CD4-positive, alpha-beta memory T cell (primary cell): Measurements from ENCODE around the gene ASMTL. TPM values are rescaled to one million over a fixed set of nuclear protein-coding genes. Genes with fewer than 3 reads are reported as not detected.
A peak's percentile ranks its signal among the peaks of the same experiment; 100 is the strongest.
"Not testable (repeated sequence)": the region's sequence is repeated elsewhere in the genome, so short reads cannot be mapped to it uniquely, and the experiment has no call there.

Experiments
- CTCF ChIA-PET: fragments of 350-600 bp; sonication (Branson Sonifier 250); formaldehyde crosslinking; loops from one replicate; lab custom pipeline; 2021; ENCODE audit warnings: inconsistent platforms; ENCODE audit not compliant: partially characterized antibody; lab: Charles Lee
- POLR2A ChIA-PET: fragments of 350-600 bp; sonication (Branson Sonifier 250); formaldehyde crosslinking; loops from one replicate; lab custom pipeline; 2021; ENCODE audit not compliant: partially characterized antibody; lab: Charles Lee
- DNase-seq, 5 donors: peaks; one replicate each; pipeline versions ENCODE4 v3.0.0 to v3.0.0-alpha.2; 2020 to 2022; ENCODE audit warnings: mixed read lengths in 1 of 5
- H3K27ac ChIP-seq: one replicate; pipeline ENCODE4 v1.7.0; 2013; ENCODE audit warnings: low read depth, low read length
- H3K27me3 ChIP-seq: 2 replicates; pipeline ENCODE4 v1.7.0; 2013; ENCODE audit warnings: mild to moderate bottlenecking, low read length, moderate library complexity; ENCODE audit not compliant: insufficient read depth
- H3K36me3 ChIP-seq: 2 replicates; pipeline ENCODE4 v1.7.0; 2013; ENCODE audit warnings: mild to moderate bottlenecking, low read length, moderate library complexity; ENCODE audit not compliant: insufficient read depth
- H3K4me1 ChIP-seq: 2 replicates; pipeline ENCODE4 v1.7.0; 2013; ENCODE audit warnings: mild to moderate bottlenecking, low read length, moderate library complexity; ENCODE audit not compliant: insufficient read depth
- H3K4me3 ChIP-seq, 2 donors: one replicate each; pipeline ENCODE4 v1.7.0; 2013; ENCODE audit warnings: low read length in 2 of 2, mild to moderate bottlenecking in 1 of 2
- H3K9me3 ChIP-seq, 2 donors: one replicate each; pipeline ENCODE4 v1.7.0; 2013; ENCODE audit warnings: low read length in 2 of 2, control low read depth in 1 of 2; ENCODE audit not compliant: control insufficient read depth in 1 of 2
- H3K27ac Mint-ChIP-seq, 7 donors: one replicate each; pipeline ENCODE4 v1.8.0; 2020 to 2021; ENCODE audit warnings: mixed read lengths in 7 of 7, mild to moderate bottlenecking in 6 of 7, inconsistent platforms in 3 of 7, moderate library complexity in 3 of 7
- H3K27me3 Mint-ChIP-seq, 2 donors: one replicate each; pipeline ENCODE4 v1.8.0; 2020 to 2021; ENCODE audit warnings: mixed read lengths in 2 of 2
- H3K36me3 Mint-ChIP-seq, 2 donors: one replicate each; pipeline ENCODE4 v1.8.0; 2020 to 2021; ENCODE audit warnings: mixed read lengths in 2 of 2, inconsistent platforms in 1 of 2, mild to moderate bottlenecking in 1 of 2
- H3K4me1 Mint-ChIP-seq, 4 donors: one replicate each; pipeline ENCODE4 v1.8.0; 2020 to 2021; ENCODE audit warnings: mixed read lengths in 4 of 4, mild to moderate bottlenecking in 1 of 4
- H3K4me3 Mint-ChIP-seq, 8 donors: one replicate each; pipeline ENCODE4 v1.8.0; 2020 to 2021; ENCODE audit warnings: mixed read lengths in 8 of 8, mild to moderate bottlenecking in 7 of 8, moderate library complexity in 6 of 8, inconsistent platforms in 3 of 8
- H3K9me3 Mint-ChIP-seq, 8 donors: one replicate each; pipeline ENCODE4 v1.8.0; 2020 to 2021; ENCODE audit warnings: mixed read lengths in 8 of 8, mild to moderate bottlenecking in 5 of 8, inconsistent platforms in 3 of 8, moderate library complexity in 1 of 8
- intact Hi-C: fragments of 100-400 bp; cut with micrococcal nuclease; formaldehyde crosslinking; loops from one replicate; pipeline ENCODE4 v1.15.1; 2023
- polyA plus RNA-seq, 2 donors: library from polyadenylated mRNA; unstranded; fragments of 300-500 nt; fragmentation: Illumina TruSeq; gene quantifications; one replicate each; pipeline ENCODE4 v1.2.3, GENCODE V29; 2021
- total RNA-seq, 2 experiments: library from RNA; stranded (reverse); gene quantifications; one replicate each; pipeline ENCODE4 v1.2.3, GENCODE V29; 2021

Gene ASMTL
- total and polyA plus RNA-seq, 4 experiments from 2014 or later = 35.0 to 50.4 (median 36.9) TPM

DNA sequence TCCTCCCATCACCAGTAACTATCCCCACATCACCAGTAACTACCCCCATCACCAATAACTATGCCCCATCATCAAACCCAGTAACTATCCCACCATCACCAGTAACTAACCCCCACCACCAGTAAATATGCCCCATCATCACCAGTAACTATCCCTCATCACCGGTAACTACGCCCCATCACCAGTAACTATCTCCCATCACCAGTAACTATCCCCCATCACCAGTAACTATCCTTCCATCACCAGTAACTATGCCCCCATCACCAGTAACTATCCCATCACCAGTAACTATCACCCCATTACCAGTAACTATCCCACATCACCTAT, 2.9 kb downstream of the ASMTL start:
- intact Hi-C loops = no loop called here
- ChIA-PET CTCF (no interaction called here), POLR2A (no interaction called here)
- Histone ChIP-seq H3K9me3 (no peaks in the 10 kb centered on the region), H3K4me3 (no peak overlapping the region), H3K4me1 (peaks cover 31% of the 10 kb centered on the region), H3K27me3 (no peaks in the 10 kb centered on the region), H3K27ac (no peak overlapping the region), H3K36me3 (peaks cover 2% of the 10 kb centered on the region)
- Mint-ChIP-seq H3K4me3 (peak overlapping the region in 3 of 8 donors; percentile 40 to 46 (median 44)), H3K36me3 (peaks cover 28 to 40% of the 10 kb centered on the region in 2 donors), H3K9me3 (peaks cover 3 to 20% (median 17%) of the 10 kb centered on the region in 8 donors), H3K4me1 (peaks cover 14 to 37% (median 18%) of the 10 kb centered on the region in 4 donors), H3K27me3 (no peaks in the 10 kb centered on the region), H3K27ac (peak overlapping the region in 5 of 7 donors; percentile 28 to 91 (median 65))
- DNase-seq = no peak

DNA sequence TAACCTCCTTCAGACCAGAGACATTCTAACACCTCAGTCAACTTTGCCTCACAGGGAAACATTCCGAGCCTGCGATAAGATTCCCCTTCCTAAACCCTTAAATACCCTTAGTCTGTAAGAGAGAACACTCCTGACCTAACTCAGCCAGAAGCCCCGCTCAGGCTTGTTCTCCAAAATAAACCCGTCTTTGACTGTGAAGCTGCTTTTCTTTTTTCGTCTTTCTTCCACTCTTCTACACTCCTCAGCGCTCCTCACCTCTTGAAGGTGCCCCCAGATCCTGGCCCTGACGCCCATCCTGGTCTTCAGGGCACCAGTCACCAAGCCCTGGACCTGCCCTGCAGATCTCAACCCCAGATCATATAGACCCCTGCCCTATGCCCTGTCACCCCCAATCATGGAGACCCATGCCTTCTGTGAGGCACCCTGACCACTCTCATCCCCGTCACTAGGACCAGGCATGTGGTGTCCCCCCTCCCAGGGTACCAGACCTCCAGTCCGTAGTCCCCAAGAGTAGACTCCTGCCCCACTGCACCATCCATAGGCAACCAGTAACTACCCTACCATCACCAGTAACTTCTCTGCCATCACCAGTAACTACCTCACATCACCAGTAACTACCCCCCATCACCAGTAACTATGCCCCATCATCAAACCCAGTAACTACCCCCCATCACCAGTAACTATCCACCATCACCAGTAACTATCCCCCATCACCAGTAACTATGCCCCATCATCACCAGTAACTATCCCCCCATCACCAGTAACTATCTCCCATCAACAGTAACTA, 3.5 kb downstream of the ASMTL start:
- CTCF ChIA-PET = no interaction called here

DNA sequence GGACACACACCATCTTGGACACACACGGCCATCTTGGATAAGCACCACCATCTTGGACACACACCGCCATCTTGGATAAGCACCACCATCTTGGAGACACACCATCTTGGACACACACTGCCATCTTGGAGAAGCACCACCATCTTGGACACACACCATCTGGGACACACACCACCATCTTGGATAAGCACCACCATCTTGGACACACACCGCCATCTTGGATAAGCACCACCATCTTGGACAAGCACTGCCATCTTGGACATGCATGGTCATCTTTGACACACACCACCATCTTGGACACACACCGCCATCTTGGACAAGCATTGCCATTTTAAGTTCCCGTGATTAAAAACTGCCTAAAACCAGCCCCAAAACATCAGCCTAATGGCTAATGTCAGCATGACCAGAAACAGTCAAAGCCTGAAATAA, 4.1 kb downstream of the ASMTL start:
- H3K4me3 ChIP-seq, intact Hi-C loops, POLR2A ChIA-PET, H3K27ac ChIP-seq, H3K9me3 ChIP-seq, H3K27me3 Mint-ChIP-seq, H3K36me3 ChIP-seq, CTCF ChIA-PET, H3K27me3 ChIP-seq: not testable (repeated sequence)
- DNase-seq = peak in 1 of 5 donors; percentile 35
- H3K27ac Mint-ChIP-seq = peak overlapping the region in 5 of 7 donors; percentile 38 to 85 (median 79)
- H3K9me3 Mint-ChIP-seq = peaks cover 3 to 27% (median 18%) of the 10 kb centered on the region in 8 donors
- peaks cover 25% of the 10 kb centered on the region for H3K4me1 ChIP-seq
- peaks cover 10 to 36% (median 19%) of the 10 kb centered on the region in 4 donors for H3K4me1 Mint-ChIP-seq
- peaks cover 33 to 49% of the 10 kb centered on the region in 2 donors for H3K36me3 Mint-ChIP-seq
- peak overlapping the region in 3 of 8 donors; percentile 15 to 46 (median 17) for H3K4me3 Mint-ChIP-seq

More for the DNA sequence above, 3.5 kb downstream of the ASMTL start:
- peak in 1 of 5 donors; percentile 30 for DNase-seq
- Mint-ChIP-seq H3K4me3 (peak overlapping the region in 1 of 8 donors; percentile 46), H3K36me3 (peaks cover 31 to 45% of the 10 kb centered on the region in 2 donors), H3K9me3 (peaks cover 3 to 21% (median 18%) of the 10 kb centered on the region in 8 donors), H3K27me3 (no peaks in the 10 kb centered on the region), H3K4me1 (peaks cover 10 to 36% (median 16%) of the 10 kb centered on the region in 4 donors), H3K27ac (peak overlapping the region in 6 of 7 donors; percentile 36 to 85 (median 70))
- no peaks in the 10 kb centered on the region for H3K9me3 ChIP-seq
- no peak overlapping the region for H3K27ac ChIP-seq
- H3K4me1 ChIP-seq = peaks cover 26% of the 10 kb centered on the region
- H3K4me3 ChIP-seq = no peak overlapping the region
- intact Hi-C loops = no loop called here
- POLR2A ChIA-PET = no interaction called here
- peaks cover 3% of the 10 kb centered on the region for H3K36me3 ChIP-seq
- H3K27me3 ChIP-seq = no peaks in the 10 kb centered on the region

DNA sequence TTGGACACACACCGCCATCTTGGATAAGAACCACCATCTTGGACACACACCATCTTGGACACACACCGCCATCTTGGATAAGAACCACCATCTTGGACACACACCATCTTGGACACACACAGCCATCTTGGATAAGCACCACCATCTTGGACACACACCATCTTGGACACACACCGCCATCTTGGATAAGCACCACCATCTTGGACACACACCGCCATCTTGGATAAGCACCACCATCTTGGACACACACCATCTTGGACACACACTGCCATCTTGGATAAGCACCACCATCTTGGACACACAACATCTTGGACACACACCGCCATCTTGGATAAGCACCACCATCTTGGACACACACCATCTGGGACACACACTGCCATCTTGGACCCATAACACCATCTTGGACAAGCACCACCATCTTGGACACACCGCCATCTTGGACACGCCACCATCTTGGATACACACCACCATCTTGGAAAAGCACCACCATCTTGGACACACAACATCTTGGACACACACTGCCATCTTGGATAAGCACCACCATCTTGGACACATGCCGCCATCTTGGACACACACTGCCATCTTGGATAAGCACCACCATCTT, 4.6 kb downstream of the ASMTL start:
- peaks cover 25% of the 10 kb centered on the region for H3K4me1 ChIP-seq

DNA sequence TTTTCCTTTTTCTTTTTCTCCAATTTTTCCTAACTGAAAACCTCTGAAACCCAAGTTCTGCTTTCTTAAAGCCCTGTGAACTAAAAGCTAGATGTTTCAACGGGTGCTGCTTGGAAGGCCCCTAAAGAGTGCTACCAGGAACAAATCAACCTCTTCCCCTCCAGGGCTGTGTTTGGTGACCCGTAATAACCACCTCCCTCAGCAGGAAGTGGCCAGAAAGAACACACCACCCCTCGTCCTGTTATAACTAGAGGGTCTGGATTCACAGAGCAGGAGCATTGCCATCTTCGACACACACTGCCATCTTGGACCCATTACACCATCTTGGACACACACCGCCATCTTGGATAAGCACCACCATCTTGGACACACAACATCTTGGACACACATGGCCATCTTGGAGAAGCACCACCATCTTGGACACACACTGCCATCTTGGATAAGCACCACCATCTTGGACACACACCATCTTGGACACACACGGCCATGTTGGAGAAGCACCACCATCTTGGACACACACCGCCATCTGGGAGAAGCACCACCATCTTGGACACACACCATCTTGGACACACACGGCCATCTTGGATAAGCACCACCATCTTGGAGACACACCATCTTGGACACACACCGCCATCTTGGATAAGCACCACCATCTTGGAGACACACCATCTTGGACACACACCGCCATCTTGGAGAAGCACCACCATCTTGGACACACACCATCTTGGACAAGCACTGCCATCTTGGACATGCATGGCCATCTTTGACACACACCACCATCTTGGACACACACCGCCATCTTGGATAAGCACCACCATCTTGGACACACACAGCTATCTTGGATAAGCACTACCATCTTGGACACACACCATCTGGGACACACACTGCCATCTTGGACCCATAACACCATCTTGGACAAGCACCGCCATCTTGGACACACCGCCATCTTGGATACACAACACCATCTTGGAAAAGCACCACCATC, 5.4 kb downstream of the ASMTL start:
- DNase-seq = peak in 1 of 5 donors; percentile 33
- CTCF ChIA-PET, H3K27me3 Mint-ChIP-seq, H3K9me3 ChIP-seq, H3K36me3 ChIP-seq, H3K27me3 ChIP-seq, H3K4me3 ChIP-seq, intact Hi-C loops, POLR2A ChIA-PET, H3K27ac ChIP-seq: not testable (repeated sequence)
- Mint-ChIP-seq H3K4me1 (peaks cover 10 to 26% (median 17%) of the 10 kb centered on the region in 4 donors), H3K27ac (peak overlapping the region in 6 of 7 donors; percentile 12 to 78 (median 58)), H3K9me3 (peaks cover 3 to 29% (median 18%) of the 10 kb centered on the region in 8 donors), H3K4me3 (peak overlapping the region in 1 of 8 donors; percentile 31), H3K36me3 (peaks cover 30 to 59% of the 10 kb centered on the region in 2 donors)
- H3K4me1 ChIP-seq = peaks cover 23% of the 10 kb centered on the region

More for the DNA sequence above, 4.6 kb downstream of the ASMTL start:
- H3K4me3 ChIP-seq, H3K36me3 ChIP-seq, H3K27me3 ChIP-seq, H3K9me3 ChIP-seq, intact Hi-C loops, POLR2A ChIA-PET, H3K27ac ChIP-seq, H3K27me3 Mint-ChIP-seq, CTCF ChIA-PET: not testable (repeated sequence)
- H3K4me3 Mint-ChIP-seq = peak overlapping the region in 2 of 8 donors; percentile 17 to 46
- H3K36me3 Mint-ChIP-seq = peaks cover 31 to 53% of the 10 kb centered on the region in 2 donors
- peaks cover 10 to 31% (median 19%) of the 10 kb centered on the region in 4 donors for H3K4me1 Mint-ChIP-seq
- H3K9me3 Mint-ChIP-seq = peaks cover 3 to 29% (median 18%) of the 10 kb centered on the region in 8 donors
- peak in 1 of 5 donors; percentile 22 for DNase-seq
- H3K27ac Mint-ChIP-seq = peak overlapping the region in 4 of 7 donors; percentile 12 to 82 (median 56)

DNA sequence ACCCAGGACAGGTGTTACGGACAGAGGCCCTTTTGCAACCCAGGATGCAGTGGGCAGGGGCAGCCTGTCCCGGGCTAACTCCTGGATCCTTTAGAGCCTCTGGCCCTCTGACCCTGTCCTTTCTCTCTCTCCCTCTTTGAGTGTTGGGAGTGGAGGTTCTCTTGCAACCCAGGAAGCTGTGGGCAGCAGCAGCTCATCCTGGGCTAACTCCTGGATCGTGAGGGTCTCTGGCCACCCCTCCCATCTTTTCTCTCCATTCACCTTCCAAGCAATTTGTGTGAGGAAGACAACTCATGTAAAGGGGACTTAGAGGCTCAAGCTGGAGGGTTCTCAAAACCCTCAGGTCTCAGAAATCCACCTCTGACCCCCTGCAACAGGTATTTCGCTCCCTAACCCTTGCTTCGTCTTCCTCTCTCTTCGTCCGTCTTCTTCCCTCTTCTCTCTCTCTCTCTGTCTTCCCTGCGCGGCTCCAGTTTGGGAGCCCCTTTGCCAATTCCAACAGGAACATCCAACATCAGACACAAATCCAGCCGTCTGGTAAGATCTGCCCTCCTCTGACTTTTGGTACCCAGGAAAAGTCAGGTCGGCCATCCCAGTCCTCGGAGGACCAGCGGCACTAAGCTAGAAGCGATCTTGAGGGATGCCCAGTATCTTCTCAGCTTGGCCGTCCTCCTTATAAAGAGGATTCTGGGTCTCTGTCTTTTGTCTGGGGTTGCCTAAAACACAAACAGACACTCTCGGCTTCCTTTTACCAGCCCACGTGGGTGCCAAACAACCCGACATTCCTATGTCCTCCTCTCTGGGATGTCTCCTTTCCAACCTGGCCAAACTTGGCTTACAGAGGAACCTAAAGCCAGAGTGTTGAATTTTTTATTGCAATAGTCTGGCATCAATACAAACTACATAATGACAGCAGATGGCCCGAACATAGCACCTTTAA, 7.9 kb downstream of the ASMTL start:
- intact Hi-C loops = no loop called here
- Histone ChIP-seq H3K36me3 (peaks cover 3% of the 10 kb centered on the region), H3K27me3 (no peaks in the 10 kb centered on the region), H3K27ac (no peak overlapping the region), H3K4me1 (no peaks in the 10 kb centered on the region), H3K4me3 (no peak overlapping the region), H3K9me3 (no peaks in the 10 kb centered on the region)
- peak in 1 of 5 donors; percentile 28 for DNase-seq
- Mint-ChIP-seq H3K4me1 (peaks cover 7 to 23% (median 13%) of the 10 kb centered on the region in 4 donors), H3K36me3 (peaks cover 34 to 64% of the 10 kb centered on the region in 2 donors), H3K27me3 (no peaks in the 10 kb centered on the region), H3K27ac (peak overlapping the region in 5 of 7 donors; percentile 1 to 52 (median 26)), H3K4me3 (no peak overlapping the region), H3K9me3 (peaks cover 3 to 29% (median 18%) of the 10 kb centered on the region in 8 donors)
- ChIA-PET POLR2A (no interaction called here), CTCF (no interaction called here)
